PC-9 (cell line): ENCODE data around the gene SCGB3A2. TPM values are rescaled to one million over a fixed set of nuclear protein-coding genes. Genes with fewer than 3 reads are reported as not detected.

Source experiments
- BruUV-seq: library from RNA; stranded (reverse); fragments of 400-500 nt; replicated peaks from 2 replicates; lab custom pipeline; 2021; lab: Mats Ljungman, UMichigan
- CTCF ChIA-PET: fragments of 300-600 bp; sonication (Branson Sonifier 250); formaldehyde crosslinking; loops from one replicate; lab custom pipeline; 2022; ENCODE audit warnings: antibody characterized with exemption; lab: Charles Lee
- POLR2A ChIA-PET: fragments of 300-600 bp; sonication (Branson Sonifier 250); formaldehyde crosslinking; loops from one replicate; lab custom pipeline; 2022; ENCODE audit warnings: antibody characterized with exemption; ENCODE audit not compliant: unreplicated experiment; lab: Charles Lee
- DNase-seq, 2 experiments: peaks; one replicate each; pipeline versions ENCODE4 v3.0.0 to v3.0.0-alpha.2; 2015 to 2022; ENCODE audit warnings: mixed read lengths in 1 of 2
- H2AFZ ChIP-seq: fragments of 200-600 bp; sonication (generic); 2 replicates; pipeline ENCODE4 v1.8.1; 2017; ENCODE audit warnings: antibody characterized with exemption
- H3F3A ChIP-seq: fragments of 200-600 bp; sonication (generic); 2 replicates; pipeline ENCODE4 v1.8.1; 2017; ENCODE audit warnings: antibody characterized with exemption, mild to moderate bottlenecking, low read depth; ENCODE audit not compliant: insufficient read depth
- H3K27ac ChIP-seq: fragments of 200-600 bp; sonication (generic); 2 replicates; pipeline ENCODE4 v1.6.1; 2016; ENCODE audit warnings: mixed run types
- H3K27me3 ChIP-seq: fragments of 200-600 bp; sonication (generic); 2 replicates; pipeline ENCODE4 v1.6.1; 2016; ENCODE audit warnings: low read depth, mixed run types; ENCODE audit not compliant: insufficient read depth
- H3K36me3 ChIP-seq: fragments of 200-600 bp; sonication (generic); 2 replicates; pipeline ENCODE4 v1.6.1; 2016; ENCODE audit warnings: low read depth, mixed run types
- H3K4me1 ChIP-seq: fragments of 200-600 bp; sonication (generic); replicated peaks from 2 replicates; pipeline ENCODE4 v1.6.1; 2016; ENCODE audit warnings: mixed run types; ENCODE audit not compliant: insufficient read depth
- H3K4me2 ChIP-seq: fragments of 200-600 bp; sonication (generic); 2 replicates; pipeline ENCODE4 v1.6.1; 2017; ENCODE audit warnings: mixed run types
- H3K4me3 ChIP-seq: fragments of 200-600 bp; sonication (generic); 2 replicates; pipeline ENCODE4 v1.6.1; 2016; ENCODE audit warnings: mixed run types
- H3K79me2 ChIP-seq: fragments of 200-600 bp; sonication (generic); 2 replicates; pipeline ENCODE4 v1.6.1; 2017; ENCODE audit warnings: low read depth, mixed run types
- H3K9me2 ChIP-seq: fragments of 200-600 bp; sonication (generic); 2 replicates; pipeline ENCODE4 v1.8.1; 2017; ENCODE audit warnings: mild to moderate bottlenecking; ENCODE audit not compliant: insufficient read depth
- H3K9me3 ChIP-seq: fragments of 200-600 bp; sonication (generic); 2 replicates; pipeline ENCODE4 v1.8.1; 2016; ENCODE audit warnings: low read depth; ENCODE audit not compliant: insufficient read depth
- H4K20me1 ChIP-seq: fragments of 200-600 bp; sonication (generic); 2 replicates; pipeline ENCODE4 v1.8.1; 2017; ENCODE audit not compliant: insufficient read depth
- EZH2 ChIP-seq: fragments of 200-600 bp; sonication (generic); IDR thresholded peaks from 2 replicates; pipeline ENCODE4 v1.8.0; 2017; ENCODE audit warnings: antibody characterized with exemption, low read depth
- intact Hi-C: fragments of 100-400 bp; cut with micrococcal nuclease; formaldehyde crosslinking; loops from one replicate; pipeline ENCODE4 v1.10.0; 2022; ENCODE audit not compliant: unreplicated experiment
- total RNA-seq: library from RNA; stranded (reverse); gene quantifications from 2 replicates; pipeline ENCODE4 v1.2.3, GENCODE V29; 2021
- TF ChIP-seq, protein P1 (sequence below): fragments of 200-600 bp; sonication (generic); conservative IDR thresholded peaks from 2 replicates; pipeline ENCODE4 v1.6.1; 2017; ENCODE audit warnings: mixed run types, antibody characterized with exemption, mild to moderate bottlenecking, moderate library complexity

SCGB3A2 gene
- total RNA-seq, 1 experiment from 2014 or later, result not detected

DNA sequence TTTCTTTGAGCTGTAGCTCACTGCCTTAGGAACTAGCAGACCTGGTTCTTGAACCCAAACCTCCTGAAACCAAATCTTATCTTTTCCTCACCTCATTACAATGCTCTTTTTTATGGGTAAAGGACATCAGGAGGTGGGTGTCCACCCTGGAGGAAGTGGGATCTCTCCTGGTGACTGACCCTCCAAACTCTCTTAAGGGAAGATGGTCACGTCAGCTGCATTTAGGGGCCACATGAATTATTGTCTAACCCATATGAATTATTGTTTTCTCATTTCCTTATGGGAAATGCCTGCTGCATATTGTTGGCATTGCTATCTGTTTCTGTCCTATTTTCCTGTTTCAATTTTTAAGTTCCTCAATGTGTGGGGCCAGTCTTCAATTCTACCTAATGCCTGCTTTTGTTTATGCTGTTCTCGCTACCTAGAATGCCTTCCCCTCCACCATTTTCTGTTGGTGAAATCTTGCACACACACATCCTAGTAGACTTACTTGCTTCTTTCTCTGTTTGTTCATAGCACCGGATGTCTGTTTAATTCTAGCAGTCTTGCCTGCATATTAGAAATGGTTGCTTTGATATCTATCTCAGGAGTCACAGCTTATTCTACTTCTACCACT lies 25.0 kb upstream of the SCGB3A2 start:
- Histone ChIP-seq H3K27ac (no peak overlapping the region), H3K4me1 (no peaks in the 10 kb centered on the region), H4K20me1 (no peaks in the 10 kb centered on the region), H3K4me3 (no peak overlapping the region), H3K79me2 (no peaks in the 10 kb centered on the region), H3K27me3 (no peaks in the 10 kb centered on the region), H3K9me3 (no peaks in the 10 kb centered on the region), H3K36me3 (no peaks in the 10 kb centered on the region), H2AFZ (no peak overlapping the region), H3K4me2 (no peak overlapping the region), H3F3A (no peaks in the 10 kb centered on the region), H3K9me2 (no peaks in the 10 kb centered on the region)
- intact Hi-C loops, result no loop called here
- POLR2A ChIA-PET, result no interaction called here
- CTCF ChIA-PET, result no interaction called here
- BruUV-seq, result no TSS peak
- no peak for DNase-seq
- TF ChIP-seq EZH2, result no peak
- TF ChIP-seq, protein P1, sequence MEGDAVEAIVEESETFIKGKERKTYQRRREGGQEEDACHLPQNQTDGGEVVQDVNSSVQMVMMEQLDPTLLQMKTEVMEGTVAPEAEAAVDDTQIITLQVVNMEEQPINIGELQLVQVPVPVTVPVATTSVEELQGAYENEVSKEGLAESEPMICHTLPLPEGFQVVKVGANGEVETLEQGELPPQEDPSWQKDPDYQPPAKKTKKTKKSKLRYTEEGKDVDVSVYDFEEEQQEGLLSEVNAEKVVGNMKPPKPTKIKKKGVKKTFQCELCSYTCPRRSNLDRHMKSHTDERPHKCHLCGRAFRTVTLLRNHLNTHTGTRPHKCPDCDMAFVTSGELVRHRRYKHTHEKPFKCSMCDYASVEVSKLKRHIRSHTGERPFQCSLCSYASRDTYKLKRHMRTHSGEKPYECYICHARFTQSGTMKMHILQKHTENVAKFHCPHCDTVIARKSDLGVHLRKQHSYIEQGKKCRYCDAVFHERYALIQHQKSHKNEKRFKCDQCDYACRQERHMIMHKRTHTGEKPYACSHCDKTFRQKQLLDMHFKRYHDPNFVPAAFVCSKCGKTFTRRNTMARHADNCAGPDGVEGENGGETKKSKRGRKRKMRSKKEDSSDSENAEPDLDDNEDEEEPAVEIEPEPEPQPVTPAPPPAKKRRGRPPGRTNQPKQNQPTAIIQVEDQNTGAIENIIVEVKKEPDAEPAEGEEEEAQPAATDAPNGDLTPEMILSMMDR, result no peak

DNA sequence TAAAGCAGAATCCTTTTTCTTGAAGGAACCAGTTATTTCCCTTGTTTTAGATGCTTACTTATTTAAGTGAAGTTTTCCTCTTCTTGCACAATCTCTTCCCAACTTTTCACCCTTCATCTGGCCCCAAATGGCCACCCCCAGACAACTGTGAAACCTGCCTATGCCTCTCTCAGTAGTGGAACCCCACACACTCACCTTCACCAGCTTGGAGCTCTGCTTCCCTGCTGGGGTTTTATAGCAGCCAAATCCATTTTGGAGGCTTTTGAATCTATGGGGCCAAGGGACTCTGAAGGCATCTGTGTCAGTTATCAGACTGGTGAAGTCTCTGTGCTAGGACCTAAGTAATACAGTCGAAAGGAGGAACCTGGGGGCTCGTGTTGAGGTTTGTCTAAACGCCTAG lies 24.2 kb upstream of the SCGB3A2 start:
- no peak for DNase-seq
- ChIA-PET POLR2A (no interaction called here), CTCF (no interaction called here)
- intact Hi-C loops, result no loop called here
- no peak overlapping the region for H3K27ac ChIP-seq
- H3K4me3 ChIP-seq, result no peak overlapping the region
- H3K4me1 ChIP-seq, result no peaks in the 10 kb centered on the region
- BruUV-seq, result no TSS peak
- H3F3A ChIP-seq, result no peaks in the 10 kb centered on the region
- H3K27me3 ChIP-seq, result no peaks in the 10 kb centered on the region
- no peaks in the 10 kb centered on the region for H3K9me3 ChIP-seq
- H3K79me2 ChIP-seq, result no peaks in the 10 kb centered on the region
- no peaks in the 10 kb centered on the region for H3K9me2 ChIP-seq
- H4K20me1 ChIP-seq, result no peaks in the 10 kb centered on the region
- TF ChIP-seq EZH2, result no peak
- TF ChIP-seq, protein P1, result no peak
- H3K4me2 ChIP-seq, result no peak overlapping the region
- no peak overlapping the region for H2AFZ ChIP-seq
- no peaks in the 10 kb centered on the region for H3K36me3 ChIP-seq

DNA sequence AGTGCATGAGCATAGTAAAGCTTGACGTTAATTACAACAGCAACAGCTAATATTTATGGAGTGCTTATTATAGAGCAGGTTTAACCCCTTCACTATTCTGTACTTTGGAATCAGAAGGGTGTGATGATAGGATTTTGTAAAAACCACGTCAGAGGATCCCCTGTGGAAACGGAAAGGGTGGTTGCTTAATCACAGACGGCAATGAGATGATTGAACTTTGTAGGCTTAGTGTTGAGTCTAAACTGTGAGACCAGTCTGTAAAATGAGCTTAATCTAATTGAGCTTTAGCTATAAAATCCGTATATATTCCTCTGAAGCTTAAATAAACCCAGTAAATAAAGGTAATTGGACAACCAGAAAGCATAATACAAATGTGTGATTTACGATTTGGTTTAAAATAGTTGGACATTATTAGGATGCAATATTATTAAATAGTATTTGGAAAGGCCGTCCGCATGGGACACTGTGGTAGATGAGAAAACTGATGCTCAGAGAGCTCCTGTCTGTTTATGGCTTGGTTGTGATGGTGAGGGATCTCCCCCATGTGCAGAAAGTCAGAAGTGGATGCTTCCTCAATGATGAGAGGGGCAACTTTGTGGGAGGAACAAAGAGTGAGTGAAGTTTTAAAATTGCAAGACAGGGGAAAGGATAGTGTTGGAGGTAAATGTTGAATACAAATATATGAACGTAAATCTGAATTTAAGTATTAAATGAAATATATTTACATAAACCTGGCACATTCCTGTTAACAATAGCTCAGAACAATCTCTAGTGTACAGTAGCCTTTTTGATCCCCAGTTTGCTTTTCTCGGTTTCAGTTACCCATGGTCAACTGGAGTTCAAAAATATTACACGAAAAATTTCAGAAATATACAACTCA lies 23.4 kb upstream of the SCGB3A2 start:
- no peaks in the 10 kb centered on the region for H3K9me3 ChIP-seq
- no peaks in the 10 kb centered on the region for H3K27me3 ChIP-seq
- no peak overlapping the region for H3K27ac ChIP-seq
- no peaks in the 10 kb centered on the region for H3K4me1 ChIP-seq
- H4K20me1 ChIP-seq, result no peaks in the 10 kb centered on the region
- TF ChIP-seq EZH2, result no peak
- TF ChIP-seq, protein P1, result no peak
- no peak overlapping the region for H3K4me3 ChIP-seq
- H2AFZ ChIP-seq, result no peak overlapping the region
- H3K79me2 ChIP-seq, result no peaks in the 10 kb centered on the region
- intact Hi-C loops, result loop anchor here (5.0 kb wide), 3 partner anchors 262 to 322 kb away; no protein-coding TSS in a partner anchor
- no peak overlapping the region for H3K4me2 ChIP-seq
- no peaks in the 10 kb centered on the region for H3K9me2 ChIP-seq
- H3F3A ChIP-seq, result no peaks in the 10 kb centered on the region
- ChIA-PET POLR2A (no interaction called here), CTCF (no interaction called here)
- H3K36me3 ChIP-seq, result no peaks in the 10 kb centered on the region
- no peak for DNase-seq
- no TSS peak for BruUV-seq
